K562 (cell line): ENCODE measurements around the gene CHRNA3. TPM values are rescaled to one million over a fixed set of nuclear protein-coding genes. Genes with fewer than 3 reads are reported as not detected.
A peak's percentile ranks its signal among the peaks of the same experiment; 100 is the strongest.

Experiments
- NCOA1 ChIP-seq: fragments of 450-650 bp; IDR thresholded peaks from 2 replicates; pipeline ENCODE4 v1.6.1; 2016; ENCODE audit warnings: low read depth
- SPI1 ChIP-seq: IDR thresholded peaks from 2 replicates; pipeline ENCODE4 v1.6.1; 2011; ENCODE audit warnings: low read depth, low read length, control low read depth, borderline replicate concordance
- polyA plus RNA-seq, 8 experiments: library from polyadenylated mRNA; depleted of rRNA in 4 of 8; stranded (reverse) in 5 of 8; unstranded in 3 of 8; fragments of >200 nt; fragmentation: Nextera tagmentation in 2 of 8; fragmentation: Illumina TruSeq in 1 of 8; extraction: Ambion mirVana in 2 of 8; extraction: Trizol in 1 of 8; gene quantifications; 2 replicates each; pipeline versions ENCODE4 v1.2.1 to v1.2.3, GENCODE V29; 2011 to 2014; ENCODE audit warnings: inconsistent platforms in 1 of 8, missing spikeins in 1 of 8
- total RNA-seq, 7 experiments: library from RNA; depleted of rRNA in 6 of 7; stranded (reverse); fragments of >200 nt in 6 of 7; fragmentation: Illumina TruSeq in 2 of 7; extraction: Trizol in 2 of 7; gene quantifications; 2 replicates each; pipeline versions ENCODE4 v1.2.1 to v1.2.3, GENCODE V29; 2011 to 2021; ENCODE audit warnings: low replicate concordance in 1 of 7
- TF ChIP-seq, protein P1 (sequence below), 2 experiments: fragments of 450-650 bp; IDR thresholded peaks; 2 replicates each; pipeline ENCODE4 v1.6.1; 2016
- TF ChIP-seq, protein P2 (sequence below): IDR thresholded peaks from 3 replicates; pipeline ENCODE4 v1.6.1; 2011; ENCODE audit warnings: borderline replicate concordance, mild to moderate bottlenecking; ENCODE audit not compliant: insufficient read length, insufficient read depth
- TF ChIP-seq, protein P3 (sequence below): sonication (generic); formaldehyde crosslinking; IDR thresholded peaks from 2 replicates; pipeline ENCODE4 v1.8.1; 2022; ENCODE audit warnings: missing genetic modification reagents
- TF ChIP-seq, protein P4 (sequence below), 3 experiments: fragments of 200-800 bp in 1 of 3; fragments of 250-450 bp in 1 of 3; fragments of 450-650 bp in 1 of 3; sonication (Bioruptor Pico) in 1 of 3; sonication (Bioruptor generic) in 1 of 3; formaldehyde crosslinking in 1 of 3; IDR thresholded peaks; 2 replicates each; pipeline versions ENCODE4 v1.6.1 to v1.8.0; 2016 to 2022; ENCODE audit warnings: mild to moderate bottlenecking in 2 of 3, missing genetic modification characterization in 2 of 3, missing compliant biosample characterization in 1 of 3, moderate library complexity in 1 of 3
- TF ChIP-seq, protein P5 (sequence below): sonication (generic); formaldehyde crosslinking; IDR thresholded peaks from 2 replicates; pipeline ENCODE4 v1.5.0; 2020; ENCODE audit warnings: missing genetic modification reagents
- TF ChIP-seq, protein P6 (sequence below): sonication (generic); formaldehyde crosslinking; IDR thresholded peaks from 2 replicates; pipeline ENCODE4 v1.9.0; 2022; ENCODE audit warnings: mild to moderate bottlenecking, missing genetic modification reagents
- TF ChIP-seq, protein P7 (sequence below), 2 experiments: fragments of 450-650 bp in 1 of 2; IDR thresholded peaks; 2 replicates each; pipeline ENCODE4 v1.6.1; 2011 to 2017; ENCODE audit warnings: low read depth in 2 of 2, antibody characterized with exemption in 1 of 2, borderline replicate concordance in 1 of 2, low read length in 1 of 2, mild to moderate bottlenecking in 1 of 2, mixed read lengths in 1 of 2; ENCODE audit not compliant: control insufficient read depth in 1 of 2
- TF ChIP-seq, protein P8 (sequence below): fragments of 200-800 bp; sonication (Bioruptor generic); IDR thresholded peaks from 2 replicates; pipeline ENCODE4 v1.6.1; 2017; ENCODE audit warnings: missing genetic modification characterization, missing compliant biosample characterization

Gene CHRNA3
- total and polyA plus RNA-seq, 9 of the 15 experiments (the other 6 are each of a cell fraction or from before 2014, with no cell fraction given) = 0.01 TPM; not detected in 8

DNA sequence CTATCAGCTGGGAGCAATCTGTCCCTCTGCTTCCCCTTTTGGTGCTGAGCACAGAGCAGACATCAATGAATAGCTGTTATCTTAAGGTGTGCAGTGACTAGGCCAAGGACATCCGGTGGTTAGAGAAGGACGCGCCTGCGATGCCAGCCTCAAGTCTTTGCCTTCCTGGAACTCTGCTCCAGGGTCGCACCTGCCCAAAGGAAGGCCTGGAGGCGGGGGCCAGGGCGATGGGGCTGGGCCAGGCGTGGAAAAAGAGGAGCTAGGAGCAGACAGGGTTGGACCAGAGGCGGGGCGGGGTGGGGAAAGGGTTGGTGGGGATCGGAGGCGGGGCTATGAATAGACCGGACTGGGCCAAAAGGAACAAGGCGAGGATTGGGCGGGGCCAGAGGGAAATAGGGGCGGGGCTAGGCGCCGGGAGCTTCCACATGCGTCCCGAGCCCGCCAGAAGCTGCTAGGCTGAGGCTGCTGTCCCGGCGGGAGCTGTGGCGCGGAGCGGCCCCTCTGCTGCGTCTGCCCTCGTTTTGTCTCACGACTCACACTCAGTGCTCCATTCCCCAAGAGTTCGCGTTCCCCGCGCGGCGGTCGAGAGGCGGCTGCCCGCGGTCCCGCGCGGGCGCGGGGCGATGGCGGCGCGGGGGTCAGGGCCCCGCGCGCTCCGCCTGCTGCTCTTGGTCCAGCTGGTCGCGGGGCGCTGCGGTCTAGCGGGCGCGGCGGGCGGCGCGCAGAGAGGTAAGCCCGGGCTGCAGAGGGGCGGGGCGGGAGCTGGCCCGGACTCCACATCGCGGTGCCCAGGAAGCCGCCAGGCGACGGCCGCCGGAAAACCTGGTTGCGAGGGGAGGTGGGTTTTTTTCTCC, 55.5 kb downstream of the CHRNA3 start, which contains the start of gene CHRNA5 (continued):
- TF ChIP-seq, protein P1, sequence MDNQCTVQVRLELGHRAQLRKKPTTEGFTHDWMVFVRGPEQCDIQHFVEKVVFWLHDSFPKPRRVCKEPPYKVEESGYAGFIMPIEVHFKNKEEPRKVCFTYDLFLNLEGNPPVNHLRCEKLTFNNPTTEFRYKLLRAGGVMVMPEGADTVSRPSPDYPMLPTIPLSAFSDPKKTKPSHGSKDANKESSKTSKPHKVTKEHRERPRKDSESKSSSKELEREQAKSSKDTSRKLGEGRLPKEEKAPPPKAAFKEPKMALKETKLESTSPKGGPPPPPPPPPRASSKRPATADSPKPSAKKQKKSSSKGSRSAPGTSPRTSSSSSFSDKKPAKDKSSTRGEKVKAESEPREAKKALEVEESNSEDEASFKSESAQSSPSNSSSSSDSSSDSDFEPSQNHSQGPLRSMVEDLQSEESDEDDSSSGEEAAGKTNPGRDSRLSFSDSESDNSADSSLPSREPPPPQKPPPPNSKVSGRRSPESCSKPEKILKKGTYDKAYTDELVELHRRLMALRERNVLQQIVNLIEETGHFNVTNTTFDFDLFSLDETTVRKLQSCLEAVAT (IDR thresholded peaks at IDR 0.05) = no peak
- TF ChIP-seq, protein P2, sequence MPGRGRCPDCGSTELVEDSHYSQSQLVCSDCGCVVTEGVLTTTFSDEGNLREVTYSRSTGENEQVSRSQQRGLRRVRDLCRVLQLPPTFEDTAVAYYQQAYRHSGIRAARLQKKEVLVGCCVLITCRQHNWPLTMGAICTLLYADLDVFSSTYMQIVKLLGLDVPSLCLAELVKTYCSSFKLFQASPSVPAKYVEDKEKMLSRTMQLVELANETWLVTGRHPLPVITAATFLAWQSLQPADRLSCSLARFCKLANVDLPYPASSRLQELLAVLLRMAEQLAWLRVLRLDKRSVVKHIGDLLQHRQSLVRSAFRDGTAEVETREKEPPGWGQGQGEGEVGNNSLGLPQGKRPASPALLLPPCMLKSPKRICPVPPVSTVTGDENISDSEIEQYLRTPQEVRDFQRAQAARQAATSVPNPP = no peak
- TF ChIP-seq SPI1 (peak; percentile 74), NCOA1 (no peak)
- TF ChIP-seq, protein P3, sequence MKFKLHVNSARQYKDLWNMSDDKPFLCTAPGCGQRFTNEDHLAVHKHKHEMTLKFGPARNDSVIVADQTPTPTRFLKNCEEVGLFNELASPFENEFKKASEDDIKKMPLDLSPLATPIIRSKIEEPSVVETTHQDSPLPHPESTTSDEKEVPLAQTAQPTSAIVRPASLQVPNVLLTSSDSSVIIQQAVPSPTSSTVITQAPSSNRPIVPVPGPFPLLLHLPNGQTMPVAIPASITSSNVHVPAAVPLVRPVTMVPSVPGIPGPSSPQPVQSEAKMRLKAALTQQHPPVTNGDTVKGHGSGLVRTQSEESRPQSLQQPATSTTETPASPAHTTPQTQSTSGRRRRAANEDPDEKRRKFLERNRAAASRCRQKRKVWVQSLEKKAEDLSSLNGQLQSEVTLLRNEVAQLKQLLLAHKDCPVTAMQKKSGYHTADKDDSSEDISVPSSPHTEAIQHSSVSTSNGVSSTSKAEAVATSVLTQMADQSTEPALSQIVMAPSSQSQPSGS (CRISPR knock-in tag) = no peak
- TF ChIP-seq, protein P4, sequence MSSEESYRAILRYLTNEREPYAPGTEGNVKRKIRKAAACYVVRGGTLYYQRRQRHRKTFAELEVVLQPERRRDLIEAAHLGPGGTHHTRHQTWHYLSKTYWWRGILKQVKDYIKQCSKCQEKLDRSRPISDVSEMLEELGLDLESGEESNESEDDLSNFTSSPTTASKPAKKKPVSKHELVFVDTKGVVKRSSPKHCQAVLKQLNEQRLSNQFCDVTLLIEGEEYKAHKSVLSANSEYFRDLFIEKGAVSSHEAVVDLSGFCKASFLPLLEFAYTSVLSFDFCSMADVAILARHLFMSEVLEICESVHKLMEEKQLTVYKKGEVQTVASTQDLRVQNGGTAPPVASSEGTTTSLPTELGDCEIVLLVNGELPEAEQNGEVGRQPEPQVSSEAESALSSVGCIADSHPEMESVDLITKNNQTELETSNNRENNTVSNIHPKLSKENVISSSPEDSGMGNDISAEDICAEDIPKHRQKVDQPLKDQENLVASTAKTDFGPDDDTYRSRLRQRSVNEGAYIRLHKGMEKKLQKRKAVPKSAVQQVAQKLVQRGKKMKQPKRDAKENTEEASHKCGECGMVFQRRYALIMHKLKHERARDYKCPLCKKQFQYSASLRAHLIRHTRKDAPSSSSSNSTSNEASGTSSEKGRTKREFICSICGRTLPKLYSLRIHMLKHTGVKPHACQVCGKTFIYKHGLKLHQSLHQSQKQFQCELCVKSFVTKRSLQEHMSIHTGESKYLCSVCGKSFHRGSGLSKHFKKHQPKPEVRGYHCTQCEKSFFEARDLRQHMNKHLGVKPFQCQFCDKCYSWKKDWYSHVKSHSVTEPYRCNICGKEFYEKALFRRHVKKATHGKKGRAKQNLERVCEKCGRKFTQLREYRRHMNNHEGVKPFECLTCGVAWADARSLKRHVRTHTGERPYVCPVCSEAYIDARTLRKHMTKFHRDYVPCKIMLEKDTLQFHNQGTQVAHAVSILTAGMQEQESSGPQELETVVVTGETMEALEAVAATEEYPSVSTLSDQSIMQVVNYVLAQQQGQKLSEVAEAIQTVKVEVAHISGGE (CRISPR knock-in tag; IDR thresholded peaks at IDR 0.05) = peak in 1 of 3 experiments; percentile 40; a peak in 1 of 6 replicates
- TF ChIP-seq, protein P5, sequence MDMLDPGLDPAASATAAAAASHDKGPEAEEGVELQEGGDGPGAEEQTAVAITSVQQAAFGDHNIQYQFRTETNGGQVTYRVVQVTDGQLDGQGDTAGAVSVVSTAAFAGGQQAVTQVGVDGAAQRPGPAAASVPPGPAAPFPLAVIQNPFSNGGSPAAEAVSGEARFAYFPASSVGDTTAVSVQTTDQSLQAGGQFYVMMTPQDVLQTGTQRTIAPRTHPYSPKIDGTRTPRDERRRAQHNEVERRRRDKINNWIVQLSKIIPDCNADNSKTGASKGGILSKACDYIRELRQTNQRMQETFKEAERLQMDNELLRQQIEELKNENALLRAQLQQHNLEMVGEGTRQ (CRISPR knock-in tag) = no peak
- TF ChIP-seq, protein P6, sequence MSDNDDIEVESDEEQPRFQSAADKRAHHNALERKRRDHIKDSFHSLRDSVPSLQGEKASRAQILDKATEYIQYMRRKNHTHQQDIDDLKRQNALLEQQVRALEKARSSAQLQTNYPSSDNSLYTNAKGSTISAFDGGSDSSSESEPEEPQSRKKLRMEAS (CRISPR knock-in tag) = peak; percentile 57
- TF ChIP-seq, protein P7, sequence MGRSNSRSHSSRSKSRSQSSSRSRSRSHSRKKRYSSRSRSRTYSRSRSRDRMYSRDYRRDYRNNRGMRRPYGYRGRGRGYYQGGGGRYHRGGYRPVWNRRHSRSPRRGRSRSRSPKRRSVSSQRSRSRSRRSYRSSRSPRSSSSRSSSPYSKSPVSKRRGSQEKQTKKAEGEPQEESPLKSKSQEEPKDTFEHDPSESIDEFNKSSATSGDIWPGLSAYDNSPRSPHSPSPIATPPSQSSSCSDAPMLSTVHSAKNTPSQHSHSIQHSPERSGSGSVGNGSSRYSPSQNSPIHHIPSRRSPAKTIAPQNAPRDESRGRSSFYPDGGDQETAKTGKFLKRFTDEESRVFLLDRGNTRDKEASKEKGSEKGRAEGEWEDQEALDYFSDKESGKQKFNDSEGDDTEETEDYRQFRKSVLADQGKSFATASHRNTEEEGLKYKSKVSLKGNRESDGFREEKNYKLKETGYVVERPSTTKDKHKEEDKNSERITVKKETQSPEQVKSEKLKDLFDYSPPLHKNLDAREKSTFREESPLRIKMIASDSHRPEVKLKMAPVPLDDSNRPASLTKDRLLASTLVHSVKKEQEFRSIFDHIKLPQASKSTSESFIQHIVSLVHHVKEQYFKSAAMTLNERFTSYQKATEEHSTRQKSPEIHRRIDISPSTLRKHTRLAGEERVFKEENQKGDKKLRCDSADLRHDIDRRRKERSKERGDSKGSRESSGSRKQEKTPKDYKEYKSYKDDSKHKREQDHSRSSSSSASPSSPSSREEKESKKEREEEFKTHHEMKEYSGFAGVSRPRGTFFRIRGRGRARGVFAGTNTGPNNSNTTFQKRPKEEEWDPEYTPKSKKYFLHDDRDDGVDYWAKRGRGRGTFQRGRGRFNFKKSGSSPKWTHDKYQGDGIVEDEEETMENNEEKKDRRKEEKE (IDR thresholded peaks at IDR 0.05; ENCODE audit: borderline replicate concordance in 1 of 2, control insufficient read depth in 1 of 2, low read depth in 2 of 2, low read length in 1 of 2) = no peak
- TF ChIP-seq, protein P8, sequence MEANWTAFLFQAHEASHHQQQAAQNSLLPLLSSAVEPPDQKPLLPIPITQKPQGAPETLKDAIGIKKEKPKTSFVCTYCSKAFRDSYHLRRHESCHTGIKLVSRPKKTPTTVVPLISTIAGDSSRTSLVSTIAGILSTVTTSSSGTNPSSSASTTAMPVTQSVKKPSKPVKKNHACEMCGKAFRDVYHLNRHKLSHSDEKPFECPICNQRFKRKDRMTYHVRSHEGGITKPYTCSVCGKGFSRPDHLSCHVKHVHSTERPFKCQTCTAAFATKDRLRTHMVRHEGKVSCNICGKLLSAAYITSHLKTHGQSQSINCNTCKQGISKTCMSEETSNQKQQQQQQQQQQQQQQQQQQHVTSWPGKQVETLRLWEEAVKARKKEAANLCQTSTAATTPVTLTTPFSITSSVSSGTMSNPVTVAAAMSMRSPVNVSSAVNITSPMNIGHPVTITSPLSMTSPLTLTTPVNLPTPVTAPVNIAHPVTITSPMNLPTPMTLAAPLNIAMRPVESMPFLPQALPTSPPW (CRISPR knock-in tag) = peak; percentile 30; the same call in 1 of the 2 replicates
